AG20443 (cell line): ENCODE measurements around the gene CDCA4.

ENCODE experiments used
- DNase-seq: peaks from one replicate; pipeline ENCODE4 v3.0.0; 2012; ENCODE audit warnings: low spot score, mixed read lengths

The CDCA4 gene

DNA sequence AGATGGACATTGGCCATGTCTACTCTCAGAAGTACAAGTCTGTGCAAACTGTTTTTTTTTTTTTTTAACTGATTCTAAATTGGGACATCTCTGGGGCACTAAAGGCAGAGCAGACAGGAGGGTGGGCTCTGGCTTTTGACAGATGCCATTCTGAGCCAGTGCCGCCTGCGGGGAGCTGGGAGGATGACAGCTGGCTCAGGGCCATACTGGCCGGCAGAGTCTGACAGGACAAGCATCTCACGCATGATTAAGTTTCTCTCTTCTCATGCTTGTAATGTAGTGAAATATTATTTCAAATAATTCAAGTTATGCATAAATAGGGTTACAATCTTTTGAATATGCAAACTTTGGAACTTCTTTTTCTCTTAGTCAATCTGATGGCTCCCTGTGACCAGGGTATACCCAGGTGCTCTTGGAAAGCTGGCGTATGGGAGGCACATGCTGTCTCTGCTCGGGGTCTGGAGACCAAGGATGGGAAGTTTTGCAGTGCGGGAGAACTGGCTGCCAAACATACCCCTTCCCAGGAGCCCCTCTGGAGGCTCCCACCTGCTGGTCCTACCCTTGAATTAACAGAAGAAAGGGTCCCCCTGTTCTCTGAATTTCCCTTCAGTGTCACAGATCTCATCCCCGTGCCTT, 7.6 kb downstream of the CDCA4 start:
- DNase-seq: peak; percentile 52

DNA sequence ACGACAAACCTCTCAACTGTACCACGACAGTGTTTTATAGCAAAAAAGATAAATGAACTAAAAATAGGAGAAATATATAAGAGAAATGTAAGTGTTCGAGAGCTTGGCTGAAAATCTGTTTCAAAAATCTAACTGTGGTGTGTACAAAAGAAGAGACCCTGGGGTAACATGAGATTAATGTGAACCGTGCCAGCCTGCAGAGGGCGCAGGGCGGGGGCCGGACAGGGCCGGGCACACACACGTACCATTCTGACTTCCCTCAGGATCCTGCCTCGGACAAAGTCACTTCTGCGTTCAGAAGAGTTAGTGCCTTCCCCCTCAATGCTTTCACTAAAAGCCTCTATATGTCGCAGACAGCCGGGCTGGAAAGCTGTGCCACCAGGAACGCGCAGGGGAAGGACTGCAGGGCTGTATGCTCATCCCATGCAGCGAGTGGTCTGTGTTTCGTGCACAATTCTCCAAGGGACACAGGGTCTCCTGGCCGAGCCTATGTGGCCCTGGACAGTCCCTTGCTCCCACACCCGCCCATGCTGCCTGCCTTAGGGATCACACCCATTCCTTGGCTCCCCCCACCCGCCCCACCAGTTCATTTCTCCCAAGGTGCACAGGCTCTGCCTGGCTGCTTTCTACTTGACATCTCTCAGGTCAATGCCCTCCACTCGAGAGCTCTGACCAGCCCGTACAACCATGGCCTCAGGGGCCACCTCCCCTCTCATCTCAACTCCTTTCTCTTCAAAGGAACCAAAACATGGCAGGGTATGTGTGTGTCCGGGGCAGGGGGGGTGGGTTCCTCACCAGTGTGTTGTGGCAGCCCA, 8.5 kb downstream of the CDCA4 start:
- no peak for DNase-seq

GRCh38 chr14:105011312-105011990, 9.4 kb downstream of the CDCA4 start:
- no peak for DNase-seq

DNA sequence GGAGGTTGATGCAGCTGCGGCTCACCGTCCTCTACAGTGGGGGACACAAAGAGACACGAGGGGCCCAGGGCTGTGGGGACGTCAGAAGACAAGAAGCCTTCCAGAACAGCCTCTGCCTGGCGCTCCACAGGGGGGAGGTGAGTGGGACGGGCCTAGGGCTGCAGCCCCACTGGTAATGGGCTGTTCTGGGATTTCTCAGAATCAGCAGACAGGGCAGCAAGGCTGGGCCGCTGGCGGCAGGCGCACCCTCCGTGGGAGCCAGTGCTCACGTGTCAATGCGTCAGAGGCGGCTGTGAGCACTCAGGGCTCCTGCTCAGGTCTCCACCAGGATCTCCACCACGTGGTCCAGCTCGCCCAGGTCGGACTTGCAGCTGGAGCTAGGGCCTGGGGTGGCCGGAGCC, 10.0 kb downstream of the CDCA4 start:
- DNase-seq: no peak

GRCh38 chr14:105010106-105010505, 10.8 kb downstream of the CDCA4 start:
- no peak for DNase-seq

DNA sequence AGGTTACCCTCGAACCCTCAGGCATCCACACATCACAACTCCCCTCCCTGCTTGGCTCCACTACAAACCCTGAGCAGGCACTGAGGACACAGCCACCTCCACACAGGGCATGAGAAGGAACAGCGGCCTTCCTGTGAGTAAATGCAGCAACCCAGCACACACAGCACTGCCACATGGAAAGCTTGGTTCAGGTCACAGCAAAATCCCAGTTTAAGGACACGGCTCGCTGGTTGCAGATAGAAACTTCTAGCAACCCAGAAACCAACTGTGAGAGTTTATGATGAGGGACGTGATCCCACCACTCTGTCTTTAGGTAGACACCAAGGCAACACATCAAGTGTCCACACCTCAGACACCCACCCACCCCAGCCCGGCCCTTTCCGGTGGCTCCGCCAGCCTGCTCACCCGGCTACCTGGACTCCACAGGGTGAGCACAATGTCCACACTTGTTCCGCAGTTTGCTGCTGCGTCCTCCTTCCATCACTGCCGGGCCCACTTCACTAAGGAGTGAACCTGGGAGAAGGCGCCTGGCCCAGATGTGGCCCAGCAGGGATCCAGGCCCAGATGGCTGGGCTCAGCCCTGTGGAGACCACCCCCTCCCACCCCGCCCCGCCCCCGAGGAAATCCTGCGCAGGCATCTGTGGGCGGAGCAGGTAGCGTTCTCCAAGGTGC, 13.2 kb downstream of the CDCA4 start:
- no peak for DNase-seq

DNA sequence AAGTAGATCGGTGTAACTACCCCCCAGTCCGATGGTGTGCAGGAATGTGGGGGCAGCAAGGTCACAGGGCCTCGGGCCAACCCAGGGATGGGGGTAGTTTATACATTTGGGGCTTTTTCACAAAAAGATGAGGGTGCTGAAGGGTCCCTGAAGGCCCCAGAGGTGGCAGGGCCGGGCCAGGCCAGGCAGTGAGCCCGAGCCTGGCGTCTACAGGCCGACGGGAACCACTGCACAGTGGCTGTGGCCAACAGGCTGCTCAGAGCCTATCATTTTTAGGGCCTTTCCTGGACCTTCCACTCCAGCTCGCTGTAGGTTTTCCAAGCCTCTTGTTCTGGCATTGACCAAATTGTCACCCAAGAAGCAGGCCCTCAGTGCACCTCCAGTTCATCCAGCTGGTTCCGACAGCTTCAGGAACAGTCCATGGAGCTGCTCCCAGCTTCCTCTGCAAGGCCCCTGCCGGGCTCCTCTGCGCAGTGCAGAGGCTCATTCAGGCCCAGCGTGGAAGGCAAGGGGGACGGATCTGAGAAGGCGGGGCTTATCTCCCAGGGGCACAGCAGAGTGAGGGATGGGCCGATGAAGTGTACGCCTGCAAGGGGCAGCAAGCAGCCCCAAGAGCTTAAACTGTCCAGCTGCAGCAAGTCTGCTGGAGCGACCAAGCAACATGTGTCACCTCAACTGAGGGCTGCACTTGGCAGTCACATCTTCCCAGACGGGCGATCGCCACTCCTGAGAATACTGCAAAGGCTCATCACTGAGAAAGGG, 13.9 kb downstream of the CDCA4 start:
- DNase-seq: no peak

DNA sequence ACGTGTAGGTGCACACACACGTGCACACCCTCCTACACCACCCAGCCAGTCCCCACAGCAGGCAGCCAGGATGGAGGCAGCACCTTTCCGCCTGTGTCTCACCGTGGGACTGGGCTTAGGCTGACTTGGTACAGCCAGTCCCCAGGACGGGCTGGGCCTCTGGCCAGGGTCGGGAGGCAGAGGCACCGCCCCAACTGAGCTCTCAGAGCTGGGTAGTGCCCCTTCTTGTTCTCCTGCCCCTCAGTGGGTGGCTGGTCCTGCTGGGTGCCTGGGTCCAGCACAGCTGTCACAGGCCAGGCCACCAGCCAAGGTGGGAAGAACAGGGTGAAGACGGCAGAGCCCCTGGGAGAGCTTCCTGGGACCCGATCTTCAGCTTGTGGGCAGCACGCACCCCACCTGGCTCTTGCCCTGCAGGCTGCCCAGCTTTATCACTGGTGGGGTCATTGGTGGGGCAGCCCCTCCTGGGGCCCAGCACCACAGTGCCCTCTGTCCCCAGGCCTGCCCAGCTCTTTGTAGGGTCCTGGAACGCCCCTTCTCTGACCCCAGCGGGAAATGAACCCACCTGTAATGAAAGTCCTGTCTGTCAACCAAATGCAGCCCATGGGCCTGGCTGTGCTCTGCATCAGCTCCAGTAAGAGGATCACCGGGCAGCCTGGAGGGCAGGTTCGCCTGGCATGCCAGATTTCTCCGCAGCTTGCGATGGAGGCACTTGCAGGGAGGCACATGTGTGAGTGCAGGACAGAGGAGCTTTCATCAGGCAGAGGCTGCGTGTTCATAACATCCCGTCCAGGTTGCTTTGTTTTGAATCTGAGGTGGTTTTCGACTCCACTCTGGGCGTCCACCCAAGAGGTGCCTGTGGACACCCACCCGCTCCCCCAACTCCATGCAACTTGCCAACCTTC, 14.7 kb downstream of the CDCA4 start:
- no peak for DNase-seq

DNA sequence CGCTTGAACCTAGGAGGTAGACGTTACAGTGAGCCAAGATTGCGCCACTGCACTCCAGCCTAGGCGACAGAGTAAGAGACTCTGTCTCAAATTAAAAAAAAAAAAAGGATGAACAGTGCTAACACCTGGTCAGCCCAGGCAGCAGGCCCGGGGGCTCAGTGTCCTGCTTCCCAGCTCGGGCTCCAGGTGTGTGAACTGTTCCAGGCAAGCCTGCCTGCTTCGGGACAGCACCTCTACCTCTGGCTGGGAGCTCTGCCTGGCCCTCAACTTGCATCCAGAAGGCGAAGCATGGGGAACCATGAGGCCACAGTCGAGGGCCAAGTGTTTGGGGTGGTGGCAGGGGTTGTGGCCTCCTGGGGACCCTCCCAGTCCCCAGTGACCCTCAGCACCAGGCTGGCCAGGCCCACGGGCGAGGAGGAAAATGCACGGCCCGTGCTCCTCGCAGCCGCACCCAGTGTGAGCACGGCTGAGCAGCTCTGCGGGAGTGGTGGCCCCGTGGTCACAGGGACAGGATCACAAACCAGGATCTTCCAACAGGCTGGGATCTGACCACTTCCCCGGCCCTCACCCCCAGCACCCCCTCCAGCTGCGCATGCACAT, 15.5 kb downstream of the CDCA4 start:
- no peak for DNase-seq

- no peak for DNase-seq
Observed at GRCh38 chr14:104999361-104999760, 21.5 kb downstream of the CDCA4 start.

GRCh38 chr14:104998801-104999200, 22.1 kb downstream of the CDCA4 start:
- no peak for DNase-seq

DNA sequence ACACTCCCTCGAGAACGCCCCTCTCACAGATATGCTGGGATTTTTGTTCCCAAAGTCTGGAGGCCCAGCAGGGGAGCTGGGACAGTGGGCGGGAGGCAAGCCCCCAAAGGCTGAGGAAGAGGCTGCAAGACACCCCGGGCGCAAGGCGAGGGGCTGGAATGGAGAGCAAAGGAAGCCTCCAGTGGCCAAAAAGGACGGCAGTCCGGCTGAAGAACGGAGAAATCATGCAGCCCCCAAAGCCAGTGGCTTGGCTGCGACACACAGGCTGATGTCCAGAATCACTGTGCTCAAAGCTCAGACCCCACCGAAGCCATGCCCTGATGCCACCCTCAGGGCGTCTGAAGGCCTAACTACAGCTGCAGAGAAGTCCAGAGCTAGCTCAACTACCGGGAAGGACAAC, 24.4 kb downstream of the CDCA4 start:
- no peak for DNase-seq

DNA sequence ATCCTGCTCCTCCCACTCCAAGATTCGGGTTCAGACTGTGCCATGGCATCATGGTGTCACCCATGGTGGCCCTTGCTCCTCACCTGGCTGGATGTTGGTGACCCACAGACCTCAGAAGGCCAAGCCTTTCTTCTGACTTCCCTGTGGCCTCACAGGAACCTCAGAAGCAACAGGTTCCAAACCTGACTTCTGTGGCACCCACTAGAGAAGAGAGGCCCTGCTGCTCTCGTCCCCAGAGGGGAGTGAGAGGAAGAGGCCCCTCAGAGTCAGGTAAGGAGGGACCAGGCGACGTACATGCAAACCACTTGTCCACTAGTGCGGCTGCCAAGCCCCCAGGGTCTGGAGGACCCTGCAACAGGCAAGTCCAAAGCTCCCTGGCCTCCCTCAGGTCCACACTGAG, 24.9 kb downstream of the CDCA4 start:
- DNase-seq: no peak

GRCh38 chr14:104994978-104995377, 25.9 kb downstream of the CDCA4 start:
- DNase-seq: no peak

GRCh38 chr14:104993808-104994591, 26.9 kb downstream of the CDCA4 start:
- no peak for DNase-seq

- no peak for DNase-seq
Observed at GRCh38 chr14:104993306-104993705, 27.6 kb downstream of the CDCA4 start.

- DNase-seq: no peak
Observed at GRCh38 chr14:104992501-104992900, 28.4 kb downstream of the CDCA4 start.

- DNase-seq: no peak
Observed at GRCh38 chr14:104991896-104992230, 29.0 kb downstream of the CDCA4 start.

DNA sequence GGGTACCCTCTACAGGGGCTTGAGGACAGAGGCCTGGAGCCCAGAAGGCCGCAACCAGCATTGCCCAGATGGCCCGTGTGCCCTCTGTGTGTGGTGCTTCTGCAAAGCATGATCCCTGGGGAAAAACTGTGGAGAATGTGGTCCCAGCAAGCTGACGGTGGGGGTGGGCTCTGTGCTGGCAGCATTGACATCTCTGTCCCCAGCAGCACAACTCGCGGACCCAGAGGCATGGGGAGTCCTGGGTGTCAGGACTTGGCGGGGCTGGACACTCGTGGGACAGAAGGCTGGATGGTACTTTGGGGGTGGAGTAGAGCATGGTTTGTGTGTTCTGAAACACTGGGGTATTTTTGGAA, 31.0 kb downstream of the CDCA4 start:
- DNase-seq: no peak
